GM12872 (cell line): Measurements from ENCODE around the gene PCBP4.

Experiments
- CTCF ChIP-seq: IDR thresholded peaks from 3 replicates; pipeline ENCODE4 v1.5.1; 2011; ENCODE audit warnings: low read depth, mild to moderate bottlenecking, low read length, moderate library complexity; ENCODE audit not compliant: insufficient read depth

Gene PCBP4

GRCh38 chr3:51932471-51933370 lies 34.5 kb downstream of the PCBP4 start:
- no peak for TF ChIP-seq CTCF

- no peak for TF ChIP-seq CTCF
Measured at GRCh38 chr3:51931756-51932155, 35.5 kb downstream of the PCBP4 start.

- no peak for TF ChIP-seq CTCF
Measured at GRCh38 chr3:51930439-51930838, 36.8 kb downstream of the PCBP4 start.

GRCh38 chr3:51929420-51930003 lies 37.7 kb downstream of the PCBP4 start:
- no peak for TF ChIP-seq CTCF

- no peak for TF ChIP-seq CTCF
Measured at GRCh38 chr3:51928438-51928837, 38.8 kb downstream of the PCBP4 start.

GRCh38 chr3:51927061-51927977 lies 39.9 kb downstream of the PCBP4 start:
- TF ChIP-seq CTCF = no peak

- no peak for TF ChIP-seq CTCF
Measured at GRCh38 chr3:51921081-51921578, 46.1 kb downstream of the PCBP4 start.
